Prostate gland (tissue), 2 donors: ENCODE measurements around the gene PC.

ENCODE experiments used
- POLR2A ChIP-seq: fragments of 450-650 bp; IDR thresholded peaks from one replicate; pipeline ENCODE4 v1.6.1; 2016; ENCODE audit warnings: antibody characterized with exemption, mild to moderate bottlenecking
- POLR2AphosphoS5 ChIP-seq: sonication (generic); formaldehyde crosslinking; IDR thresholded peaks from one replicate; pipeline ENCODE4 v1.6.1; 2017; ENCODE audit warnings: antibody characterized with exemption
- TF ChIP-seq, protein P1 (sequence below), 4 experiments: fragments of 200-600 bp in 2 of 4; fragments of 450-650 bp in 2 of 4; sonication (generic) in 2 of 4; IDR thresholded peaks; 1 replicate in 3 of 4; 2 replicates in 1 of 4; pipeline ENCODE4 v1.5.1; 2016 to 2019; ENCODE audit warnings: antibody characterized with exemption in 4 of 4, mild to moderate bottlenecking in 2 of 4, moderate library complexity in 2 of 4

DNA sequence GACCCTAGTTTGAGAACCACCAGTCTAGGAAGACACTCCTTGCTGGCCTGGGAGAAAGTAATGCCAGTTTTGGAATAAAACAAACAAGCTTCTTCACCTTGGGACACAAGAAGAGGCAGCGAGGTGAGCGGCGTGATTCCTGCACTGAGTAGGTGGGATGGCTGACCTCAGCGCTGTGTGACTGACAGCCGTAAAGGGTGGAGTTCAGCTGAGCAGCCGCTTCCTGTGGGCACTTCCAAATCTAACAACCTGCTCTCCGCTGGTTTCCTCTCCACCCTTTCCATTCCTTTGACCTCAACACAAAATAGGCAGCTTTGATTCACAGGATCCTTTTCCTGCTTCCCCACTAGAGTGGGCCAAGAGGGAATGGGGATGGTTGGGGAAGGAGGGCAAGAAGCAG lies 45.8 kb downstream of the PC start:
- TF ChIP-seq POLR2A (no peak), POLR2AphosphoS5 (no peak)
- TF ChIP-seq, protein P1, sequence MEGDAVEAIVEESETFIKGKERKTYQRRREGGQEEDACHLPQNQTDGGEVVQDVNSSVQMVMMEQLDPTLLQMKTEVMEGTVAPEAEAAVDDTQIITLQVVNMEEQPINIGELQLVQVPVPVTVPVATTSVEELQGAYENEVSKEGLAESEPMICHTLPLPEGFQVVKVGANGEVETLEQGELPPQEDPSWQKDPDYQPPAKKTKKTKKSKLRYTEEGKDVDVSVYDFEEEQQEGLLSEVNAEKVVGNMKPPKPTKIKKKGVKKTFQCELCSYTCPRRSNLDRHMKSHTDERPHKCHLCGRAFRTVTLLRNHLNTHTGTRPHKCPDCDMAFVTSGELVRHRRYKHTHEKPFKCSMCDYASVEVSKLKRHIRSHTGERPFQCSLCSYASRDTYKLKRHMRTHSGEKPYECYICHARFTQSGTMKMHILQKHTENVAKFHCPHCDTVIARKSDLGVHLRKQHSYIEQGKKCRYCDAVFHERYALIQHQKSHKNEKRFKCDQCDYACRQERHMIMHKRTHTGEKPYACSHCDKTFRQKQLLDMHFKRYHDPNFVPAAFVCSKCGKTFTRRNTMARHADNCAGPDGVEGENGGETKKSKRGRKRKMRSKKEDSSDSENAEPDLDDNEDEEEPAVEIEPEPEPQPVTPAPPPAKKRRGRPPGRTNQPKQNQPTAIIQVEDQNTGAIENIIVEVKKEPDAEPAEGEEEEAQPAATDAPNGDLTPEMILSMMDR (IDR thresholded peaks at IDR 0.05) = no peak
